ENCODE data around the gene RASGRF2.

The RASGRF2 gene

DNA sequence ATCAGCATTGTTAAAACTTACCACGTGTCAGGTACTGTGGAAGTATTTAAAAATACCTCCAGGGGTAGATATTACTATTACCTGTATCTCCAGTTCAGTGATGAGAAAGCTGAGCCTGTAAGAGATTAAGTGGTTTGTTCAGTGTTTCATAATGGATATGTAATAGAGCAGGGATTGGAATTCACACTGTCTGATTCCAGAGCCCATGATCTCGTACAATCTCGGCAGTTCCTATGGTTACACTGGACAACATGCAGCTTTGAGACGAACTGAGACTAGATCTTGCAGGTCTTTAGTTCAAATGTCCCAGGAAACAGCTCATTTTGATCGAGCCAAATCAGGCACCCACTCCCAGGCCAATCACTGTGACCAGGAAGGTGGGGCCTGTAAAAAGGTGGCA, 8.8 kb upstream of the RASGRF2 start:
- no peak for DNase-seq (ENCODE audit: low read depth)

DNA sequence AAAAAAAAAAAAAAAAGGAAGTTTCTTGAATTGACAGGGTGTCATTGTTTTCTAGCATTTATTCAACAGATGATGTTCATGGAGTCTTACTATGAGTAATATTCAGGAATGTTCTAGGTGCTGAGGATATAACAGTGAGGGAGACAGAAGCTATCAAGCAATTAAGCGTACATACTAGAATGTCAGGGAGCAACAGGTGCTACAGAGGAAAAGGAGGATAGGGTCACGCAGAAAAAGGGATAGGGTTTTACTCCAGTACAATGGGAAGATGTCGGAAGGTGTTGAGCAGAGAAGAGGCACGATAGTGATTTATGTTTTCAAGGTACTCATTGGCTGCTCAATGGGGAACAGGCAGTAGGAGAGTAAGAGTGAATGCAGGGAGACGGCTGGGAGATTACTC, 6.6 kb upstream of the RASGRF2 start:
- DNase-seq (ENCODE audit: low read depth): no peak

DNA sequence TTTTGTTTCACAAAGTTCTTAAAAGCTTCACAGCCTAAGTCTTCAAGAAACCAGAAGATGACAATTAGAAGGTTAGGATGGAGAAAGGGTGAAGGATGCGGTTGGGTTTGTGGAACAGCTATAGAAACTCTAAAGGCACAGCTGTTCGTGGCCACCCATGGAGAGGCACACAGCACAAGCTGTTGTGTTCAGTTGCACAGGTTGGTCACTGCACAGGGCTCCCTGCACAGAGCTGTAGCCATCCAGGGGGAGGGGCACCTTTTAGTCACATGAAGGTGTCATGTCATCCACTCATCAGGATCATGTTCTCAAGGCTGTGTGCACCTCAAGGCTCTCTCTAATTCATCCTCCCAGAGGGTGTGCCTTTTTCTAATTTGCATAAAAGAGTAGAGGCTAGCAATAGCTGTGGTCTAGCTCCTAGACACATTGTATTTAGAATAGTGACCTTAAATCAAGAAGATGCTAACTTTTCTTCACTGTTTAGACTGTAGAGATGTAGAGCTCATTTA, 5.0 kb upstream of the RASGRF2 start:
- DNase-seq (ENCODE audit: low read depth): no peak

DNA sequence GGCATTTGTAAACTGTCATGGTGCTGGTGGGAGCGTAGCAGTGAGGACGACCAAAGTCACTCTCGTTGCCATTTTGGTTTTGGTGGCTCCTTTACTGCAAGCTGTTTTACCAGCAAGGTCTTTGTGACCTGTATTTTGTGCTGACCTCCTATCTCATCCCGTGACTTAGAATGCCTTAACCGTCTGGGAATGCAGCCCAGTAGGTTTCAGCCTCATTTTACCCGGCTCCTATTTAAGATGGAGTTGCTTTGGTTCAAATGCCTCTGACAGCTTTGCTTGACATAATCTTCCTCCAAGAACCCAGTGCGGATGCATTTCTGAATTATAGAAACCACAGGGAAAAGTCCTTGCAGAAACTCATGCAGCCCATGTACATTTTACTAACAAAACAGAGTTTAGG, 3.9 kb upstream of the RASGRF2 start:
- DNase-seq (ENCODE audit: low read depth): no peak

DNA sequence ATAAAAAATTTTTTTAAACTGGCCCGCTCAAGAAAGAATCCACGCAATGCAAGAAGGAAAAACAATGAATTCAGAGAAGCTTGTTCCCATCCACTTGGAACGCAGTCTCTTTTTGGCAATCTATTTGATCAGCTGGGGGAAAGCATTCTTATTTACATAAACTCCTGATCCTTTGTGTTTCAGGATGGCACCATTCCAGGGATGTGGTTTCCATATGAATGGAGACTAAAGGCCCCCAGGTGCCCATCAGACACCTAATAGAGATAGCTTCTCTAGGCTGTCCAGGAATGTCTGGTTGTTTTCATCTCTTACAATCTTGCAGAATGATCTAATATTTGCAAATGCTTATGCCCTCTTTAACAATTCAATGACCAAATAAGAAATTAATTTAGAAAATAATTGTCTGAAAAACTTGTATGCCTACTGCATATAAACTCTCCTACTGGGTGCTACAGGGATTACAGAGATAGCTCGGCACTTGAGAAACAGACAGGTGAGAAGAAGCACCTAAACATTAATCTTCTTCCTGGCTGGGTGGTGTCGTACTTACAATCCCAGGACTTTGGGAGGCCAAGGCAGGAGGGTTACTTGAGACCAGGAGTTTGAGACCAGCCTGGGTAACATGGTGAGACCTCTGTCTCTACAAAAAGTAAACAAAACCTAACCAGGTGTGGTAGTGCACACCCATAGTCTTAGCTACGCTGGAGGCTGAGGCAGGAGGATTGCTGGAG, 3.0 kb upstream of the RASGRF2 start:
- DNase-seq (ENCODE audit: low read depth): no peak

DNA sequence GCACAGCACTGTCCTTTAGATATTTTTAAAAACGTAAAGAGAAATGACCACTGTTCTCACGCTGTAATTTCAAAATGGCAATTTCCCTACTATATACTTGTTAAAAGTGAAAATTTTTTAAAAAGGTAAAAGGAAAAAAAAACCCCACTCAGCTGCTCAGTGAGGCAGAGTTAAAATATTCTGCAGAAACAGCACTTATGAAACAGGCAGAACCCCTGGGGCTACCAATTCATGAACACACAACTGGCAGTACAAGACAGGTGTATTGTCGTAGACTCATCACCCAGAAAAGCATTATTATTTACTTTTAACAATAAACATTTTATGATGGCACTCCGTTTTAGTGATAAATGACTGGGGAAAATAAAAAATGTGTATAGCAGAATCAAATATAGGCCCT, 1.5 kb upstream of the RASGRF2 start:
- no peak for DNase-seq (ENCODE audit: low read depth)

DNA sequence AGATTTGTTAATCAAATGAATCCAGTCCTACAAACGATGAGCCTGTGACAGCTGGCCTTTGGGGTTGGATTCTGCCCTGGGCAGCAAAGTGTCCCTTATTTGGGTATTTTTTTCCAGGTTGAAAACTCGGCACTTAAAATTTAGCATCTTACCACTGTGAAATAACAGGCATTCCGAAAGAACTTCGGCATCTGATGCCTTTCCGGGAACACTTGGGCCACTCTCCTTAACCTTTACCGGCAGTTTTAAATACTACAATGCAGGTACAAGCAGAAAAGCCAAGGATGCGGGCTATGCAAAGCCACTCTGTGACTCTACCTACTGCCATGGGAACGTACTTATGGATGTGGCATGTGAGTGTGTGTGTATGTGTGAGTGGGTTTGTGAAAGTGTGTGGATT, 1.0 kb upstream of the RASGRF2 start:
- no peak for DNase-seq (ENCODE audit: low read depth)

DNA sequence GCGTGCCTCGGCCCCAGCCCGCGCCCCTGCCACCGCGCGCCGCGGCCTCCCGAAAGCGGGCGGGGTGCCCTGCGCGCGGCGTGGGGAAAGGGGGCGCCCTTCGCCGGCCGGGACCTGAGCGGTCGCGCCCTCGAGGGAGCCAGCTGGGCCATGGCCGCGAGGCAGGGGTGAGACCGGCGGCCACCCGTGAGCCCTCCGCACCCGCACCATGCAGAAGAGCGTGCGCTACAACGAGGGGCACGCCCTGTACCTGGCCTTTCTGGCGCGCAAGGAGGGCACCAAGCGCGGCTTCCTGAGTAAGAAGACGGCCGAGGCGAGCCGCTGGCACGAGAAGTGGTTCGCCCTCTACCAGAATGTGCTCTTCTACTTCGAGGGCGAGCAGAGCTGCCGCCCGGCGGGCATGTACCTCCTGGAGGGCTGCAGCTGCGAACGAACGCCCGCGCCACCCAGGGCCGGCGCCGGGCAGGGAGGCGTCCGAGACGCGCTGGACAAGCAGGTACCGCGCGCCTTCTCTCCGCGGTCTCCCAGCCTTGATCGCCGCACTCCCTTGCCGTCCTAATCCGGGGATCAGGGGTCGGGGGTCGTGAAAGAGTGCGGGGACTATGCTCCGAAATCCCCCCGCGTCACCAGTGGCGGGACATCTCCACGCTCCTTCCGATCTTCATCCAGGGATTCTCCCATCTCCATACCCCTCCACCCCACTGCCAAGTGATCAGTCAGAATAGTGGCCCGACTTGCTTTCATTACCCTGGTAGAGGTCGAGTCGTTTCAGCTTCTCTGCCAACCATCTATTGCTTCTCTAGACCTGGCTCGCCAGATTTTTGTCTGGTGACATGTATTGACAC, 590 bp downstream of the RASGRF2 start:
- no peak for DNase-seq (ENCODE audit: low read depth)

DNA sequence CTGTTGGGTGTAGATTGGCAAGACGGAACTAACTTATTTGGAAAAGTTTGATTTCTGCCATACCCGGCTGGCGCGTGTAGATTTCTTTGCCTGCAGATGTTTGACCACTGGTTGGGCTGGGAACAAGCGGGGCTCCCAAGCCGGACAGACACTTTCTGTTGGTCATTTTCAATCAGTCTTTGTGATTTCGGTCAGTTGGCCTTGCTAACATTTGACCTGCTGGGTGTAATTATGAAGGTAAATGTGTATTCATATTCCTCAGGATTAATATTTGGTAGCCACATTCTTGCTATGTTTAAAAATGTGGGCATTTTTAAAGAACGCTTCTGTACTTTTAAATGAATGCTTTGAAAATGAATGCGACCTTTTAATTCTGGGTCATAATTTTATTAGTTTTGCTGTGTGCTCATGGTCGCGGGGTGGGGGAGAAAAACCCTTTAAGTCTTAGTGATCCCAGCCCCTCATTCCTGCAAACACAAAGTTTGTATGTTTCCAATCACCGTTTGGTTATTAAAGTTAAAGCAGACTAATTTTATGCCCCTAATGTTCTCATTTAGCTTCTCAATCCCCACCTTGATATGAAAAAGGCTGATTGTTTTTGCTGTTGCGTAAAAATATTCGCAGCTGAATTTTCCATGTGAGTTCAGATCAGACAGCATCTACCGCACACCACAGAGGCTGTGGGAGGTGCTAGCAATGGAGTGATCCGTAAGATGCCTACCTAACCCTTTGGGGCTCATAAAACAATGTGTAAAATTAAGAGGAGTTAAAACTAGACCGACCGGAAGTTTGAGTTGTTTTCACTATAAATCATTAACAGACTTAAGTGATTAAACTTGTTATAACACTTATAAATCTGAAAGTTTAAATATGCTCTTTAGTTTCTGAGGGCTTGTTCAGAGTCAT, 1.5 kb downstream of the RASGRF2 start:
- no peak for DNase-seq (ENCODE audit: low read depth)

DNA sequence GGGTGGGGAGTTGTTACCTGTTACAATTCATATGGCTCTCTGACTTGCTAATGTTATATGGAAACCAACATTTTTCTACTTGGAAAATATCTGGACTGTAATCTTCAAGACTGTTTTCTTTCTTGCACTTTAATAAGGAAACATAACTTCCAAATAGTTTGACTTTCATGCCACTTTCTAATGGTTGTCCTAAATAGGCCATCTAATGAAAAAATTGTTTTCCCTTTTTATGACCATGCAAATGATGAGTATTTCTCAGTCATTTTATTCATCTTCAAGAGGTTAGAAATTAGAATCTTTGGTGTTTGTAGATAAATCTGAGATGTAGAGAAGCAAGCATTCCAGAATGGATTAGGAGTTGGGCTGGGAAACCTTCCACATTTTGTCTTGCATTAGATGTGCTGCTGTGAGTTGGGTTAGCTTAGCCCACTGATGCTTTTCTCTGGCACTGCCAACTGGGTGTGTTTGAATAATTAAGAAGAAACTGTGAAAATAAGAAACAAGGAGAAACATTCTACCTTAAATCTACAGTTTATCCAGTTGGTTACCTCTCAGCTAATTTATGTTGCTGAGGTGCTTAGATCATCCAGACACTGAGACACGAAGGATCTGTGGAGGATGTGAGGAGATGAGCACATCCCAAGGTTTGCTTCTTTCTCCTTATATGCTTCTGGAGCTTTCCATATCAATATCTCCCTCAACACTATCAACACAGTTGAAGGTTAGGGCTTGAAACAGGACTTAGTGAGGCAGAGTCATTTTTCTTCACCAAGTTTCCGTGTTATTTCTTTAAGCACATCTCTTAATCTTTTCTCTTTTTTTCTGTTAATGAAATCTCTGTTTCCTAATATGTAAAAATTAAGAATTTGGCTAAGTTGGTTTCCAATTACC, 2.7 kb downstream of the RASGRF2 start:
- no peak for DNase-seq (ENCODE audit: low read depth)

DNA sequence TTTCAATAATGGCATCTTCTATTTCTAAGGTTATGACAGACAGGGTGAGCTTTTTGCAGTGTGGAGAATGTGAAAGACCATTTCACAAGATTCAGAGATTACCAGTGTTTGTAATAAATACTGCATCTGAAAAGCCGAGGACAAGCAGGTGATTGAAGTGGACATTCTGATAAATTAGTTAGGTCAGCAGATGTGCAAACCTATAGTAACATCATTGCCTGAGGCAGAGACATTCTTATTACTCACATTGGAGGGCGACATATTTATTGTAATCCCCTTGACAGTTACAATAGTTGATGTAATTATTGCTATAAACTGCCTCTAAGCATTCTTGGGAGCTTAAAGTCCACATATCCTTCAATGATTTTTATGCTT, 3.3 kb downstream of the RASGRF2 start:
- DNase-seq (ENCODE audit: low read depth): no peak

DNA sequence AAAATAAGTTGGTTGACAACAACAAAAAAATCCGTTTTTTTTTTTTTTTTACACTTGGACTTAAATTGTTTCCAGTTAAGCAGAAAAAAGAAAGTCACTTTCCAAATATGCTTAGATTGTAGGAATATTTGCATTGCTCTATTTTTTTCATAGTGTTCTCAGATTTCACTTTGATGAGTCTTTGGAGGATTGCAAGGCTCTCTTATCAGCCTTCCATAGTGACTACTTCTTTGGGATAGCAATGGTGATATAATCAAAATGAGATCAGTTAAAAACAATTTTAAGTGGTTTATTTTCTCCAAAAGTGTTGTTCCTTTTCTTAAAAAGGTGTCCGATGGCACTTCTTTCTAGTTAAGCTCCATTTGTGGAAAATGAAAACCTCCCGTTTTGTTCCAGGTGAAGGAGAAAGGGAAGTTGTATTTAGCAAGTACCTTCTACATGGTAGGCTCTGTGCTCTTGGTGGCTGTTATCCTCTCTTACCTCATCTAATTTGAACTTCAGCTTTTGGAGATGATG, 3.9 kb downstream of the RASGRF2 start:
- no peak for DNase-seq (ENCODE audit: low read depth)

DNA sequence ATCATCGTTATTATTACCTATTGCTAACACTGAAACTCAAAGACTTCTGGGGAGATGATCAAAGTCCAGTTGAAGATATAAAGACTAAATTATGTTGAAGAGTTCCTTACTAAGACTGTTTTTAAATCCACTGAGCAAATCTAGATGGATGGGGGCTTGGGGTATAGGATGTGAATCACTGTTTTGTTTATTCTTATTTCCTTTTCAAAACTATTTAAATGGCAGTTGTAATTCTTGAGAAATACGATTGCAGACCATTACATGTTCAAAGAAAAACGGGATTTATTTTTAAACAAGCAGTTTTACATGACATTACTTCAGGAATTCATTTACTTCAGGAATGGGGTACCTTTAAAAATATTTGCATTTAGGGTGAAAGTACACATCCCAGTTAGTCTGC, 4.3 kb downstream of the RASGRF2 start:
- DNase-seq (ENCODE audit: low read depth): no peak

DNA sequence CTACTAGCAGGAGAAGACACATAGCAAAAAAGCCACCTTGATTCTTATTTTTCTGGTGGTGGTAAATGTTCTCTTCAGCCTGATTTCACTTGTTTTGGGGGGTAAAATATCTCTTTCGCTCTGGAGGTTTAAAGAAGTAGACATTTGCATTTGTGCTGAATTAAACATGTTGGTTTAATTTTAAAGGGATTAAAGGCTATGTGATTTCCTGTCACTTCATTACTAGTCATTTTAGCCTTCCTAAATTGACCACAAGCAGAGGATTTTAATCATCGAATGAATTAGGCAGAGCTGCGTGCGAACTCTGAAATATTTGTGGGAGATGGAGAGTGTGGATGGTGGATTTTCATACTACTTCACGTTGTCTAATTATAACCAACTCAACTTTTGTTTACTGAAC, 4.8 kb downstream of the RASGRF2 start:
- no peak for DNase-seq (ENCODE audit: low read depth)

DNA sequence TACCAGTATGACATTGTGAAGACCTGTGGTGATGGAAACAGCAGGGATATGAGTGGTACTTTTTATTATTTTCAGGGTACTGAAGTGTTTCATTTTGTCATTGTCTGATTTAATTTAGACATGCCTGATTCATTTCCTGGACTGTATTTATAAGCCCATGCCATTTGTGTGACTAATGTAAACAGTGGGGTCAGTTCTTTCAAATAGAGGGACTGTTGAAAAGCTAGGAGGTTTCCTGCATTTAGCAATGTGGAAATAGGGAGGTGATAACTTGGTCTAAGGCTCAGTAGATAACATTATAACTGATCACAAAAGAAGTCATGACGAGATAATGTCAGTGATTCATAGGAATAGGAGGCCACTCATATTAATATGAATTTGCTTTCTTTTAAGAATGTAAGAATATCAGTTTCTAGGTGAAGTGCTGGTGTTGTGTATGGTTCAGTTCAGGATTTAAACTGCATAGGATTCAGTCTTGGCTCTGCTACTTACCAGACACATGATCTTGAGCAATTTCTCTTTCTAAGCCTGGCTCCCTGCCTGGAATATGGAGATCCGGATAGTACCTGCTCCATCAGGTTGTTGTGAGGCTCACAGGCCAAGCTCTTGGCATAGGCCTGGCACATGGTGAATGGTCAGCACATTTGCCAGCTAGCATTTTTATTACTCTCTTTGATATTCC, 7.5 kb downstream of the RASGRF2 start:
- peak; percentile 34 for DNase-seq (ENCODE audit: low read depth)

DNA sequence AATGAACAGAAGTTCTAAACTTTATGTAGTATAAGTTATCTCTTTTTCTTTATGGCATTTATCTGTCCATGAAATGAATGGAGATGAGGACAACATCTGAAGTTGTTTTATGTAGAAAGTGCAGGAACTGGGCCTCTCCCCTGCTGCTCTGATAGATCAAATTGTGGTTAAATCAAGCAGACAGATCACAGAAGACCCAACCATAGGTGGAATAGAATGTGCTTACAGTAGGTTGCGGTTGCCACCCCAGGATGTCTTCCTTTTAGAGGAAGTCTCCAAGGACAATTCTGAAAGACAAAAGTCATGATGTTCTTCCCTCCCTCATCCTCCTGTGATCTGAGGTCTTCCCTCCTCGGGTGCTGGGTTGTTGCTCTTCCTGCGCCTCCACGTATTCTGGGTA, 12.9 kb downstream of the RASGRF2 start:
- no peak for DNase-seq (ENCODE audit: low read depth)

DNA sequence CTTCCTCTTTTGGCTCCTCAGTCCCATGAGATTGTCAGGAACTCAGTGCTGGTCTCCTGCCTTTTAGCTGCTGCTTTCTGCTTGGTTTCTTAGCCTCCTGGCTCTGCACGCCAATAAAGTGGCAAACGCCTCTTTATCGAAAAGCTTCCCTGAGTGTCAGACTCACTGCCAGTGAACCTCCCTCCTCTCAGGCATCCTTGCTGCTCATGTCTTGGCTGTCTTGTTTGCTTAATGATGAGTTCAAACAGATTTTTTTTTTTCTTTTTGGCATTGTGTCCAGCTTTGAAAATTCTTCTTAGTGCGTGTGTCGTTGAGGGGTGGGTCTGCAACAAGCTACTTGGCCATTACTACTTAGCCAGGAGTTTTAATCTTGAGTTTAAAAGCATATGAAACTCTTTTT, 14.9 kb downstream of the RASGRF2 start:
- no peak for DNase-seq (ENCODE audit: low read depth)

DNA sequence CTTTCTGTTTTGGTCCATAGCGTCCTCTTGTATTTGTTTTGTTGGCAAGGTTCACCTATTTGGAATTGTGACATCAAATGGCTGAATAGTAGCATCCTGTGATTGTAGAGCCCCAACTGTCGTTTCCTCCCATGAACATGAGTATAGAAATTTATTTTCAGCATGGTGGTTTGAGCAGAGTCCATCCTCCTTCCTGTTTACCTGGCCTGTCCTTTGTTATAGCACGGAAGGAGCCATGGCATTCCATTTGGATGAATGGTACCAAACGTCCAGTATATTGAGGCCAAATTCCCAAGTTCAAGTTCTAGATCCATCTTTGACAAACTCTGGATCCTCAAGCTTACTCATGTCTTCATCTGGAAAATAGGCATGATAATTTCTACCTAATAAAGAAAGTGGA, 16.8 kb downstream of the RASGRF2 start:
- no peak for DNase-seq (ENCODE audit: low read depth)

DNA sequence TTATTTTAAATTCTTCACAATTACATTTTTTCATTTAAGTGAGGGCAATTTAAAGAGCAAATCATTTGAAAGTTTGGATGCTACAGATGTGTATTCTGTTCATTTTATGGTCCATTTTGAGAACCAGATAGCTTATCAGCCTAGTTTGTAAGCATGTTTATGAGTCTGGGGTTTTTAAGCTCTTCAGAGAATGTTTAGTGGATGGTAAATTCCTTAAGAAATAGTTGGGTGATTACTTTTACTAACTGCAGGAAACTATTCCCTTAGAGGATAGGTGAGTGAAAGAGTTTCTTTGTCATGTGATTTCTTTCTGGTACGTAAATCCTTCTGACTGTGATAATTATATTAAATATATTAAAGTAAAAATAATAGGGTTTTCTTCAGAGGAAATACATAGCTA, 17.6 kb downstream of the RASGRF2 start:
- no peak for DNase-seq (ENCODE audit: low read depth)

DNA sequence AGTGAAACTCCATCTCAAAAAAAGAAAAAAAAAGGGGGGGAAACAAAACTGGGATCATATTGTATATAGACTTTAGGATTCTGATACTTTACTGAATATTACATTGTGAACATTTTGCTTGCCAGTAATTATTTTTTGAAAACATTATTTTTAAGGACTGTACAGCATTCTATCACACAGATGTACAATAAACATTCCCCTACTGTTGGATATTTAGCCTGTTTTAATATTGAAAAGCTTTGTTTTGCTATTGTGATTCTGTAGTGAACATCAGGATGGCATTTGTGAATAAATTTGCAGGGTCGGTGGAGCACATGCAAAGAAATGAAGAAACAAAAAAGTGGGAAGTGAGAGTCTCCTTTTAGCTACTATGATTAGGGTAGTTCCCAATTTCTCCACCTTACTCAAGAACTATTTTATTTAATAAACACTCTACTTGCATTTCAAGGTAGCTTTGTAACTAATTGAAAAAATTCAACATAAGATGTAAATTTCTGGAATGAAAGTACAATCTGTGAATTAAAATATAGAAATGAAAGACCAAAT, 18.7 kb downstream of the RASGRF2 start:
- DNase-seq (ENCODE audit: low read depth): no peak

All from stromal cell of bone marrow (primary cell).